ENCODE results near the gene CCDC174.

Gene CCDC174

DNA sequence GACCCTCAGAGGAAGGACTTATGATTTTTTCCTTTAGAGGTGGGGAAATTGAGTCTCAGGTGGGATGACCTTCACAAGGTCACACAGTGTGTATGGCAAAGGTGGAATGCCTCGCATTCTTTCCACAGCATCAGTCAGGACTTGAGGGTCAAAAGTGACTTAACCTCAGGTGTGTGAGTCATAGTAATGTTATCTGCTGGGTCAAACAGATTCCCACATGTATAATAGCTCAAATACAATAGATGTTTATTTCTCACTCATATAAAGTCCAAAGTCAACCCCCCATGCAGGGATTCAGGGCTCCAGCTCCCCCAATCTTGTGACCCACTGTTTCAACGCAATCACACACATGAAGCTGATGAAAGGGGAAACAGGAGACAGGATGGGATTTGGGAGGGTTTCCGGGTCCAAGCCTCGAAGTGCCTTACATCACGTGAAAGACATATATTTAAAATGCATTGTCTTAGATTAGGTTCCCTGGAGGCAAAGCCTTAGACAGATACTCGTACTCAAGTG lies 34.0 kb upstream of the CCDC174 start:
- FAIRE-seq (no peak), DNase-seq (ENCODE audit: insufficient read length, low spot score) (no peak)
- TF ChIP-seq, protein P1, sequence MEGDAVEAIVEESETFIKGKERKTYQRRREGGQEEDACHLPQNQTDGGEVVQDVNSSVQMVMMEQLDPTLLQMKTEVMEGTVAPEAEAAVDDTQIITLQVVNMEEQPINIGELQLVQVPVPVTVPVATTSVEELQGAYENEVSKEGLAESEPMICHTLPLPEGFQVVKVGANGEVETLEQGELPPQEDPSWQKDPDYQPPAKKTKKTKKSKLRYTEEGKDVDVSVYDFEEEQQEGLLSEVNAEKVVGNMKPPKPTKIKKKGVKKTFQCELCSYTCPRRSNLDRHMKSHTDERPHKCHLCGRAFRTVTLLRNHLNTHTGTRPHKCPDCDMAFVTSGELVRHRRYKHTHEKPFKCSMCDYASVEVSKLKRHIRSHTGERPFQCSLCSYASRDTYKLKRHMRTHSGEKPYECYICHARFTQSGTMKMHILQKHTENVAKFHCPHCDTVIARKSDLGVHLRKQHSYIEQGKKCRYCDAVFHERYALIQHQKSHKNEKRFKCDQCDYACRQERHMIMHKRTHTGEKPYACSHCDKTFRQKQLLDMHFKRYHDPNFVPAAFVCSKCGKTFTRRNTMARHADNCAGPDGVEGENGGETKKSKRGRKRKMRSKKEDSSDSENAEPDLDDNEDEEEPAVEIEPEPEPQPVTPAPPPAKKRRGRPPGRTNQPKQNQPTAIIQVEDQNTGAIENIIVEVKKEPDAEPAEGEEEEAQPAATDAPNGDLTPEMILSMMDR (IDR thresholded peaks at IDR 0.05; ENCODE audit: insufficient read depth, missing control alignments), result no peak

DNA sequence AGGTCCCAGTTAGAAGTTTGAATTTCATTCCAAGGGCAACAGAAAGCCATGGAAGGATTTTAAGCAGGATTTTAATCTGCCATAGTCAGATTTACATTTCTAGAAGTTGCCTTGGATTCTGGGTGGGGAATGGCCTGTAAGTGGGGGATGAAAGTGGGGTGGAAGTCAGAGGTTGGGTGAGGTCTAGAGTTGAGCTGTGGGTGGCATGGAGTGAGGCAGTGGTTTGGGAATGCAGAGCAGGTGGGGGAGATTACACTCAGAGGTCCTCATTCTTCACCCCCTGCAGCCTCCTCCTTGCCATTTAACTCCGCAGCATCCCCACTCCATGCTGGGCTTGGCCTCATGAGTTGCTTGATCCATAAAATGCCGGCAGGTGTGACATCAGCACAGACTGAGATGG lies 32.0 kb upstream of the CCDC174 start:
- TF ChIP-seq, protein P1 (IDR thresholded peaks at IDR 0.05; ENCODE audit: insufficient read depth, missing control alignments), result no peak
- DNase-seq (ENCODE audit: insufficient read length, low spot score) (no peak), FAIRE-seq (no peak)

DNA sequence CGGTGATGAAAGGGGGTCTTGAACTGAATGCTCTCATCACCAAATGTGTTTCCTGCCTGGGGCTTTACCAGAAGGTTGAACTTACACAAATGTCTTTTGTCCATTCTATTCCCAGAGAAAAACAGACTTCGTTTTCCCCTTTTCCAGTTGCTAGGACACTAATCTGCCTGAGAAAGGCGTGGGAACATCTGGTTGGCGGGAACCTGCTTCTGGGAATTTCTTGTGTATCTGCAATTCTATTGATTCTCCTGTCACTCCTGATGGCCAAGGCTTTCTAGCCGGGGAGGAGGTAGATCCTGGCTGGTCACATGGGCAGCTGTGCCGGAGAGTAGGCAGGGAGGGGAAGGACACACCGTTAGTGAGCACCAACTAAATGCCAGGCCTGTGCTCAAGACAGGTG lies 31.1 kb upstream of the CCDC174 start:
- TF ChIP-seq, protein P1 (IDR thresholded peaks at IDR 0.05; ENCODE audit: insufficient read depth, missing control alignments), result no peak
- FAIRE-seq (no peak), DNase-seq (ENCODE audit: insufficient read length, low spot score) (no peak)

DNA sequence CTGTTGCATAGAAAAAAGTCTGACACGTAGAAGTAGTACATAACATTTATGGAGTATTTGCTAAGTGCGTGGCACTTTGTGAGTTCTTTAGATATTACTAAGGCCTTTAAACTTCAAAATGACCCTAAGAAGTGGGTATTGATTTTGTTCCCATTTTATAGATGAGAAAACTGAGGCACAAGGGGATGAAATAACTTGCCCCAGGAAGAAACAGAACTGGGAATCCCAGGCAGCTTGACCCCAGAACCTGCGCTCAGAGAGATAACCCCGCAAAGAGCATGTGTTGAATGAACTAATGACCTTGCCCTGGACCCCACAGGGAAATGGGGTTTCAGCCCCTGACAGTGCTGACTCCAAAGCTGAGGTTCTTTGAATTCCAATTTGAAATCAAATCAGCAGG lies 30.5 kb upstream of the CCDC174 start:
- DNase-seq (ENCODE audit: insufficient read length, low spot score) (no peak), FAIRE-seq (no peak)
- TF ChIP-seq, protein P1 (IDR thresholded peaks at IDR 0.05; ENCODE audit: insufficient read depth, missing control alignments), result no peak

DNA sequence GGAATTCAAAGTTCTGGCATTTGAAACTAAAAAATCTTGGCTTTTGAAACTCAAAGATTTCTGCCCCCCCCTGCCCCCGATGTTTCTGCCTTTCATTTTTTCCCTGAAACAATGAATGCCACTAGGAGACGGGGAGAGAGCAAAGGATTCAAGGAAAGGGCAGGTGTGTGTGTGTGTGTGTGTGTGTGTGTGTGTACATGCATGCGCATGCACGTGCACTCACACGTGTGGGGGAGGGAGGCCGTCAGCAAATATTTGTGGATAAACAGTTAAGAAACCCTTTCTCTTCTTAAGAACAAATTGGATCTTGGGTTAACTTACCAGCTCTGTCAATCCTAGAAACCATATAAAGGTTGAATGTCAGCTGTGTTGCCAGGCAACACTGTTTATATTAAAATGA lies 29.2 kb upstream of the CCDC174 start:
- TF ChIP-seq, protein P1 (IDR thresholded peaks at IDR 0.05; ENCODE audit: insufficient read depth, missing control alignments), result no peak
- no peak for DNase-seq (ENCODE audit: insufficient read length, low spot score)
- FAIRE-seq, result no peak

DNA sequence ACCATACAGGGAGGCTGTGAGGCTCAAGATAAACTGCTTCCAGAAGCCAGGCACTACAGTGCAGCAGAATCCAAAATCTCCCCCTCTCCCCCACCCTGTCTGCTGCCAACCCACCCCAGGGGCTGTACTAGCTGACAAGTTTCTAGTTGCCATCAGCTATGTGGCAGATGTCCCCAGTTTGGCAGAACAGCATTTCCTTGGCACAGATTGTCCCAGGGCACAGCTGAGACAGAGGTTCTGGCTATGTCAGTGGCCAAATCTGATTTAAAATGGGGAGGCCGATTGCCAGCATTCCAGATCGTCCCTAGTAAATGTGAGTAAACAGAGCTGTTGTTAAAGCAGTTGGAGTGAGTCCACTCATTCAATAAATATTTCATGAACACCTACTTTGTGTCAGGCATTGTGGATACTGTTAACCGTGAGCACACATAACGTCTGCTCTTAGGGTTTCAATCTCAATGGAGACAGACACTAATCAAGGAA lies 28.0 kb upstream of the CCDC174 start:
- TF ChIP-seq, protein P1 (IDR thresholded peaks at IDR 0.05; ENCODE audit: insufficient read depth, missing control alignments), result no peak
- no peak for DNase-seq (ENCODE audit: insufficient read length, low spot score)
- no peak for FAIRE-seq

DNA sequence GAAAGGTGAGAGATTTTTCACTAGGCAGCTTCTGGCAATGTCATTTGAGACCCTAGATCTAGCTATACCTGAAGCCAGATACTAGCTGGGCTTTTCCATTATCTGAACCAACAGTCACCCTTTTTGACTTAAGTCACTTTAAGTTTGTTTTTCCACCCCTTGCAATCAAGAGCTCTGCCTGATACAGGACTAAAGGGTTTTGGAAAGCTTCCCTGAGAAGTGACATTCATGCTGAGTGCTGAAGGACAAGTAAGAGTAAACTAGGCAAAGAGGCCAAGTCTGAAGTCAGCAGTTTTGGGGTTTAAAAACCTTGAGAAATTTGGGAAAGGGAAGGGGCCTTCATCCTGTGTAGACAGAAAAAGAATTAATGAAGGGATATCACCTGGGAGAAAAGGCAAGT lies 27.1 kb upstream of the CCDC174 start:
- TF ChIP-seq, protein P1 (IDR thresholded peaks at IDR 0.05; ENCODE audit: insufficient read depth, missing control alignments), result no peak
- DNase-seq (ENCODE audit: insufficient read length, low spot score), result no peak
- no peak for FAIRE-seq
